Measurements from ENCODE around the gene CSPG4.
A peak's percentile ranks its signal among the peaks of the same experiment; 100 is the strongest.
"Not testable (repeated sequence)": the region's sequence is repeated elsewhere in the genome, so short reads cannot be mapped to it uniquely, and the experiment has no call there.

Gene CSPG4

DNA sequence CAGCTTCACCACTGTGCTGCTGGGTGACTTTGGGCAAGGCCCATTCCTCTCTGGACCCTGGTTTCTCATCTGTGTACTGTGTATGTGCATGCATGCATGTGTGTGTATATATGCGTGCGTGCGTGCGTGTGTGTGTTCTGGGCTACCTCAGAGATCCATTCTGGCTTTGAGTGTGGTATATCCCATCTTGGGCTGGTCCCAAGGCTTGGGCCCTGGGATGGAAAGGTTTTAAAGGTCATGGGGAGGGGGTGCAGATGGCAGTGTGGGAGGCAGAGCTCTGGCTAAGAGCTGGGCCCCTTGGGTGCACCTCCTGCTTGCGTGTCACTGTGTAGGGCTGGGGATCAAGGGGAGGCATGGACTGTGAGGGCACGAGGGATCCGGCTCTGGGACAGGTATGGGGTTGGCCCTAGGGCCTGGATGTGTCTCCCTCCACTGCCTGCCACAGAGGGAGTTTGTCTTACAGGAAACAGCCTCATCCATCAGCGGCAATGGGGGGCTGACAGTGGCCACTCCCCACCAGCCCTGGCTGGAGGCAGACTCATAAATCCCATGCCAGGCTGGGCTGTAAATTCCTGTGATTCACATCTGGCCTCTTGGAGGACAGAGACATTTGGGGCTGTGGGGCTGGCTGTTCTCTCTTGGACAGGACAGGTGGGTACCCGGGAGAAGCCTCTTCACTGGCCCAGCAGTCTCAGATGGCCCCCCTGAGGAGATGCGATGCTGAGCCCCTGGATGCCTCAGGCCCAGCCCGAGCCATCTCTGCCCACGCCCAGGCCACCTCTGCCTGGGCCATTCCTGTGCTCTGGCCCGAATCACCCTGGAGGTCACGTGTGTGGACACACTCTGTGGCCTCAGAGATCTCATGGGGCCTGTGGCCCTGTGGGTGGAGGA lies 21.4 kb upstream of the CSPG4 start:
- DNase-seq (ENCODE audit: low read depth) = no peak
- no peak overlapping the region for H3K4me3 ChIP-seq (ENCODE audit: low read depth, low read length)
- TF ChIP-seq, protein P1, sequence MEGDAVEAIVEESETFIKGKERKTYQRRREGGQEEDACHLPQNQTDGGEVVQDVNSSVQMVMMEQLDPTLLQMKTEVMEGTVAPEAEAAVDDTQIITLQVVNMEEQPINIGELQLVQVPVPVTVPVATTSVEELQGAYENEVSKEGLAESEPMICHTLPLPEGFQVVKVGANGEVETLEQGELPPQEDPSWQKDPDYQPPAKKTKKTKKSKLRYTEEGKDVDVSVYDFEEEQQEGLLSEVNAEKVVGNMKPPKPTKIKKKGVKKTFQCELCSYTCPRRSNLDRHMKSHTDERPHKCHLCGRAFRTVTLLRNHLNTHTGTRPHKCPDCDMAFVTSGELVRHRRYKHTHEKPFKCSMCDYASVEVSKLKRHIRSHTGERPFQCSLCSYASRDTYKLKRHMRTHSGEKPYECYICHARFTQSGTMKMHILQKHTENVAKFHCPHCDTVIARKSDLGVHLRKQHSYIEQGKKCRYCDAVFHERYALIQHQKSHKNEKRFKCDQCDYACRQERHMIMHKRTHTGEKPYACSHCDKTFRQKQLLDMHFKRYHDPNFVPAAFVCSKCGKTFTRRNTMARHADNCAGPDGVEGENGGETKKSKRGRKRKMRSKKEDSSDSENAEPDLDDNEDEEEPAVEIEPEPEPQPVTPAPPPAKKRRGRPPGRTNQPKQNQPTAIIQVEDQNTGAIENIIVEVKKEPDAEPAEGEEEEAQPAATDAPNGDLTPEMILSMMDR (IDR thresholded peaks at IDR 0.05; ENCODE audit: low read depth, low read length, missing control alignments) = no peak

DNA sequence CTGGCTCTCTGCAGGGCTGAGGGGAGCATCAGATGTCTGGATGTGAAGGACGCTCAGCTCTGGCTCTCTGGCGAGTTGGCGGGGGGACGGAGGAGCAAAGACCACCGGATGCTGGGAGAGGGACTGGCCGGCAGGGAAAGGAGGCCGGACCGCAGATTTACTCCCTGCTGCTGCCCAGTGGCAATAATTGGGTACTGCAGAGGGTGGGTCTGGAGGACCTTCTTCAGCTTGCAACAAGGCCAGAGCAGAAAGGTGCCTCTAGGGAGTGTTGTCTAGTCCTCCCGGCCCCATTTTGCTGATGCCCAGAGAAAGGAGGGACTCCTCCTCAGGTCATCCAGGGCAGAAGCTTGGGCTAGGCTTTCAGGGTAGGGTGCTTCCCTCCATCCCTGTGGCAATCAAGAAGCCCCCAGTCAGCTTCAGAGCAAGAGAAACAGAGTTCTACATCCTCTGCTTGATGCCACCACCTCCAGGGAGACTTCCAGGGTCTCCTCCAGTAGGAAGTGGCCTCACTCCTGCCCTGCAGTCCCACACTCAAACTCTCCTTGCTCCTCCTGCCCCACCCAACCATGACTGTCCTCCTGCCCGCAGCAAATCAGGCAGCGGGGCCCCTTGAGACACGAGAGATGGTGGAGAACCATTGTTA lies 20.3 kb upstream of the CSPG4 start:
- H3K4me3 ChIP-seq (ENCODE audit: low read depth, low read length) = no peak overlapping the region
- DNase-seq (ENCODE audit: low read depth) = no peak
- TF ChIP-seq, protein P1 (IDR thresholded peaks at IDR 0.05; ENCODE audit: low read depth, low read length, missing control alignments) = peak; percentile 93

DNA sequence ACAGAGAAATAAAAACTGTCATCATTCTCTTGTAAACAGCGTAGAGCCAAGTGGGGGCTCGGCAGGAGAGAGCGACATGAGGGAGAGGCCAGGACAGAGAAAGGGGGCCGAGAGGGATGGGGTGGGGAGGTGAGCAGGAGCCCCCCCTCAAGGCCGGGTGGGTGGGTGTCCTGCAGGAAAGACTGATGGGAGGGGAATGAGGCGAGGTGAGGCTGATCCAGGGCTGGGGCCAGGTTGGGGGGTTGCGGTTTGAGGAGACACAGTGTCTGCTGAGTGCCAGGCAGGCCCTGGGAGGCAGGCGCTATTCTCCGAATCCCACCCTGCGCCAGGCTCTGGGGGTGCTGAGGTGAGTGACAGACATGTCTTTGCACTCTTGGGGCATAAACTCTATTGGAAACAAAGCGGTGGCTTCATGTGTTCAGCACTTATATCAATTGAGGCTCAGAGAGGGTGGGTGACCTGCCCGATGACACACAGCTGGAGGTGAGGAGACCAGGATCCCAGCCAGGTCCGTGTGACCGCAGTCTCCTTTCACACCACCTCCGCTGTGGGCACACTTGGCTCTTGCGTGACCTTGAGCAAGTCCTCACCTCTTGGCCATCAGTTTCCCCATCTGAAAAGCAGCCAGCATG lies 19.6 kb upstream of the CSPG4 start:
- H3K4me3 ChIP-seq (ENCODE audit: low read depth, low read length) = no peak overlapping the region
- DNase-seq (ENCODE audit: low read depth) = no peak
- TF ChIP-seq, protein P1 (IDR thresholded peaks at IDR 0.05; ENCODE audit: low read depth, low read length, missing control alignments) = no peak

DNA sequence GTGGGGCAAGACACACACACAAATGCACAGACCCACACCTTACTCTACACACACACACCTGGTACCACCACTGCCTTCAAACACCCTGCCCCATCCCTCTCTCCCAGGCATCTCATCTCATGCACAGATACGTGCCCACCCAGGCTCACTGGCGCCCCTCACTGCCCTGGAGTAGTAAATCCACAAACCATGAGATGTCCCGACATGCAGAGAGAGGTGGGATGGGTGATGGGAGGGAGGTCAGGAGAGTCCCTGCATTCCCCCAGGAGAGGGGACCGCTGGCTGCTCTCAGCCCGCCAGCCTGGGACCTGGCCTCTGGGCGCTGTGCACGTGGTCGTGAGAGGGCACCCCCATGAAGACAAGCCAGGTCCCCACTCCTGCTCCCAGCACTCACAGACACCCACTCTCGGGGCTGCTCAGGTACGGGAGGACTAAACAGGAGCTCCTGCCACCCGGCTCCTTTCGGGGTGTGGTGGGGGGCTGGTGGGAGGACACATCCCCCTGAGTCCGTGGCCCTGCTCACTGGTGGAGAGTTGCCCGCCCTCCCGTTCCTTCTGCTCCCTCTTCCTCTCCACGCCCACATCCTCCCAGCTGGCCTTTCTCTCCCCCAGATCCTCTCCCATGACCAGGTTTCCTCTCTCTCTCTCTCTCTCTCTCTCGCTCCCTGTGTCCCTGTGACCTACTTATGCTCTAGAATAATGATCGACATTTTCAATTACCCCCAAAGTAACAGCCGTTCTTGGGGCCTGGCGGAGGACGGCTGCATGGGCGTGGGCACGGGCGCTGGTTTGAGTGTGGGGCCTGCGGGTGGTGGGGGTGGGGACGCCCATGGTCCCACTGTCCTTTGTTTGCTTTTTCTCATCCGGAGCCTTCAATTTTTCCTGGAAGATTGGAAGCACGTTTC lies 18.9 kb upstream of the CSPG4 start:
- H3K4me3 ChIP-seq (ENCODE audit: low read depth, low read length) = no peak overlapping the region
- no peak for DNase-seq (ENCODE audit: low read depth)
- TF ChIP-seq, protein P1 (IDR thresholded peaks at IDR 0.05; ENCODE audit: low read depth, low read length, missing control alignments) = no peak

DNA sequence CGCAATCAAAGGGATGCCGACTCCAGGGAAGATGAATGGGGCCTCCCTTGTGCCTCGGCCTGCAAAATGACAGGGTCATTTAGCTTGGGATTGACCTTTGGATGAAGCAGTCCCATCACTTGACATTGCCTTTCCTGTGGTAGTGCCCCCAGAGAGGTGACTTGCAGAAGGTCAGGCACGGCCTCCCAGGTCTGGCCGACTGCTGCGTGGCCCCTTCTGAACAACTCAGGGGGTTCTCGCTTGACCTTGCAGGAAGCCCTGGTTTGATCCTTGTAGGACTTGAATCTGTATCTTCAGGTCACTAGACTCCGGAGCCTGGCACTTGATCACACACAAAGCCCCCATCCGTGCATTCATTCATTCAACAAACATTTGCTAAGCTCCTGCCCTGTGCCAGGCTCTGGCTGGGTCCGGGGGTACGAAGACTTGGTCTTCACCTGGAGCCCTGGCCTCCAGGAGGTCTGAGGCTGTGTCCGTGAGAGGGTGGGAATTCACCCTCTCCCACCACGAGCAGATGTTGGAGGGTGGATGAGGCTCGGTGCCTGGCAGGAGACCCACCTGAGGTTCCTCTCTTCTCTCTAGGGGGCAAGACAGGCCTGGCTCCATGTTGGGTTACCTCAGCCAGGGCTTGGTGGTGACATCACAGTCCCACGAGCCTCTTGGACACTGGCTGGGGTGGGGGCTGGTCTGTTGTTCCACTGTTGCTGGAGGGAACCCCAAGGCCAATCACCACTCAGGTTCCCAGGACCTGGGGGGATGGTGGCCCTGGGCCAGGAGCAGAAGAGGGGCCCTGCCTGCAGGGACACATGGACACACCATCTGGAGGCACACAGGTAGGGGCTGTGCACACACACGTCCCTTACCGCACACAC lies 18.0 kb upstream of the CSPG4 start:
- DNase-seq (ENCODE audit: low read depth); H3K4me3 ChIP-seq (ENCODE audit: low read depth, low read length): not testable (repeated sequence)

DNA sequence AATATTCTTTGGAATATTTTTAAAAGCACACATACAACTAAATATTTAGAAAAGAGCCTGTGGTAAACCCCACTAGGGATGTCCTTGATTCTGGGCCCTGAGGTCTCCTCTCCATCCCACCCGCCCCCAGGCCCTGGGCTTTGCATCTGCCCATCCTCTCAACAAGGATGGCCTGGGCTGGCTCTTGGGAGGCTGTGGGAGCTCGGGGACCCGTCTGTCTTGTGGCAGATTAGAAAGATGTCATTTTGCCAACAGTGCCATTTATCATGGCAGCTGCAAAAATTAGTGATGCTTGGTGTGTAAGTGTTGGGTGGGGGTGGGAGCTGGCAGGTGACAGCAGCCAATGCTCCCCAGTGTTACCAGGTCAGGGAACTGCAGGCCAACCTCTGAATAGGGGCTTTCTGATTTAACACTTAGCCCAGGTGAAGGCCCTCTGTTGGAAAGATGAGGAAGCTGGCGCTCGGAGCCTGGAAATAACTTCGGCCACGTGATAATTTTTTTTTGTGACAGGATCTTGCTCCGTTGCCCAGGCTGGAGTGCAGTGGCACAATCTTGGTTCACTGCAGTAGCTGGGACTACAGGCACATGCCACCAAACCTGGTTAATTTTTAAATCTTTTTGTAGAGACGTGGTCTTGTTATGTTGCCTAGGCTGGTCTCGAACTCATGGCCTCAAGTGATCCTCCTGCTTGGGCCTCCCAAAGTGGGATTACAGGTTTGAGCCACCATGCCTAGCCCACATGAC lies 16.9 kb upstream of the CSPG4 start:
- no peak for DNase-seq (ENCODE audit: low read depth)
- H3K4me3 ChIP-seq (ENCODE audit: low read depth, low read length) = no peak overlapping the region
- TF ChIP-seq, protein P1 (IDR thresholded peaks at IDR 0.05; ENCODE audit: low read depth, low read length, missing control alignments) = no peak

Measured in GM12864 (cell line).